GM21390 (cell line): ENCODE results near the gene RAD9B.

ENCODE experiments used
- ATAC-seq: cut with Tn5 transposase; IDR thresholded peaks from one replicate; pipeline ENCODE4 v1.9.1; 2021; ENCODE audit not compliant: unreplicated experiment

The RAD9B gene

GRCh38 chr12:110550981-110551380, 48.9 kb downstream of the RAD9B start:
- no peak for ATAC-seq
